PC-9 (cell line): ENCODE results near the gene DNMBP. TPM values are rescaled to one million over a fixed set of nuclear protein-coding genes. Genes with fewer than 3 reads are reported as not detected.

Source experiments
- BruUV-seq: library from RNA; stranded (reverse); fragments of 400-500 nt; replicated peaks from 2 replicates; lab custom pipeline; 2021; lab: Mats Ljungman, UMichigan
- CTCF ChIA-PET: fragments of 300-600 bp; sonication (Branson Sonifier 250); formaldehyde crosslinking; loops from one replicate; lab custom pipeline; 2022; ENCODE audit warnings: antibody characterized with exemption; lab: Charles Lee
- POLR2A ChIA-PET: fragments of 300-600 bp; sonication (Branson Sonifier 250); formaldehyde crosslinking; loops from one replicate; lab custom pipeline; 2022; ENCODE audit warnings: antibody characterized with exemption; ENCODE audit not compliant: unreplicated experiment; lab: Charles Lee
- DNase-seq, 2 experiments: peaks; one replicate each; pipeline versions ENCODE4 v3.0.0 to v3.0.0-alpha.2; 2015 to 2022; ENCODE audit warnings: mixed read lengths in 1 of 2
- H2AFZ ChIP-seq: fragments of 200-600 bp; sonication (generic); 2 replicates; pipeline ENCODE4 v1.8.1; 2017; ENCODE audit warnings: antibody characterized with exemption
- H3F3A ChIP-seq: fragments of 200-600 bp; sonication (generic); 2 replicates; pipeline ENCODE4 v1.8.1; 2017; ENCODE audit warnings: antibody characterized with exemption, mild to moderate bottlenecking, low read depth; ENCODE audit not compliant: insufficient read depth
- H3K27ac ChIP-seq: fragments of 200-600 bp; sonication (generic); 2 replicates; pipeline ENCODE4 v1.6.1; 2016; ENCODE audit warnings: mixed run types
- H3K27me3 ChIP-seq: fragments of 200-600 bp; sonication (generic); 2 replicates; pipeline ENCODE4 v1.6.1; 2016; ENCODE audit warnings: low read depth, mixed run types; ENCODE audit not compliant: insufficient read depth
- H3K36me3 ChIP-seq: fragments of 200-600 bp; sonication (generic); 2 replicates; pipeline ENCODE4 v1.6.1; 2016; ENCODE audit warnings: low read depth, mixed run types
- H3K4me1 ChIP-seq: fragments of 200-600 bp; sonication (generic); replicated peaks from 2 replicates; pipeline ENCODE4 v1.6.1; 2016; ENCODE audit warnings: mixed run types; ENCODE audit not compliant: insufficient read depth
- H3K4me2 ChIP-seq: fragments of 200-600 bp; sonication (generic); 2 replicates; pipeline ENCODE4 v1.6.1; 2017; ENCODE audit warnings: mixed run types
- H3K4me3 ChIP-seq: fragments of 200-600 bp; sonication (generic); 2 replicates; pipeline ENCODE4 v1.6.1; 2016; ENCODE audit warnings: mixed run types
- H3K79me2 ChIP-seq: fragments of 200-600 bp; sonication (generic); 2 replicates; pipeline ENCODE4 v1.6.1; 2017; ENCODE audit warnings: low read depth, mixed run types
- H3K9me2 ChIP-seq: fragments of 200-600 bp; sonication (generic); 2 replicates; pipeline ENCODE4 v1.8.1; 2017; ENCODE audit warnings: mild to moderate bottlenecking; ENCODE audit not compliant: insufficient read depth
- H3K9me3 ChIP-seq: fragments of 200-600 bp; sonication (generic); 2 replicates; pipeline ENCODE4 v1.8.1; 2016; ENCODE audit warnings: low read depth; ENCODE audit not compliant: insufficient read depth
- H4K20me1 ChIP-seq: fragments of 200-600 bp; sonication (generic); 2 replicates; pipeline ENCODE4 v1.8.1; 2017; ENCODE audit not compliant: insufficient read depth
- EZH2 ChIP-seq: fragments of 200-600 bp; sonication (generic); IDR thresholded peaks from 2 replicates; pipeline ENCODE4 v1.8.0; 2017; ENCODE audit warnings: antibody characterized with exemption, low read depth
- intact Hi-C: fragments of 100-400 bp; cut with micrococcal nuclease; formaldehyde crosslinking; loops from one replicate; pipeline ENCODE4 v1.10.0; 2022; ENCODE audit not compliant: unreplicated experiment
- total RNA-seq: library from RNA; stranded (reverse); gene quantifications from 2 replicates; pipeline ENCODE4 v1.2.3, GENCODE V29; 2021
- TF ChIP-seq, protein P1 (sequence below): fragments of 200-600 bp; sonication (generic); conservative IDR thresholded peaks from 2 replicates; pipeline ENCODE4 v1.6.1; 2017; ENCODE audit warnings: mixed run types, antibody characterized with exemption, mild to moderate bottlenecking, moderate library complexity

The DNMBP gene
- total RNA-seq, 1 experiment from 2014 or later, result 14.9 TPM

DNA sequence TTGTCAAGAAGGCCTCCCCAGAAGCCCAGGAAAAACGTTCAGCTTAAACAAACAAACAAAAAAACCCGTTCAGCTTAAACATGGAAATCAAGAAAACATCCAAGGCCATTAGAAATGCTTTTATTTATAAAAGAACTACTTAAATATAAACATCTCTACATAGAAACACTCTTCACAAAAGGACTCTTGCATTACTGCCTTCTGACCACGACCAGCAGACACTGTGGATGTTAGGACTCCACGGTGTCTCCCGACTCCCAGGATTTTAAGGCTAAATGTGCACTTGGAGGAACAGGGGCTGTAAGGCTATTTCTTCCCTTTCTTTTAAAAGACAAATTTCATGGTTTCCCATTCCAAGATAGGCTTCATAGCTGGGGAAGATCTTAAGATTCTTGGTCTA is 134.3 kb downstream of the DNMBP start:
- peaks cover 13% of the 10 kb centered on the region; the same call in 1 of the 2 replicates for H3K36me3 ChIP-seq
- peaks cover 8% of the 10 kb centered on the region; the same call in 1 of the 2 replicates for H3F3A ChIP-seq
- H3K27me3 ChIP-seq, result no peaks in the 10 kb centered on the region
- H2AFZ ChIP-seq, result no peak overlapping the region
- CTCF ChIA-PET, result no interaction called here
- H3K9me2 ChIP-seq, result no peaks in the 10 kb centered on the region
- no peaks in the 10 kb centered on the region for H3K79me2 ChIP-seq
- no peaks in the 10 kb centered on the region for H3K9me3 ChIP-seq
- H3K4me2 ChIP-seq, result no peak overlapping the region
- intact Hi-C loops, result no loop called here
- TF ChIP-seq, protein P1, sequence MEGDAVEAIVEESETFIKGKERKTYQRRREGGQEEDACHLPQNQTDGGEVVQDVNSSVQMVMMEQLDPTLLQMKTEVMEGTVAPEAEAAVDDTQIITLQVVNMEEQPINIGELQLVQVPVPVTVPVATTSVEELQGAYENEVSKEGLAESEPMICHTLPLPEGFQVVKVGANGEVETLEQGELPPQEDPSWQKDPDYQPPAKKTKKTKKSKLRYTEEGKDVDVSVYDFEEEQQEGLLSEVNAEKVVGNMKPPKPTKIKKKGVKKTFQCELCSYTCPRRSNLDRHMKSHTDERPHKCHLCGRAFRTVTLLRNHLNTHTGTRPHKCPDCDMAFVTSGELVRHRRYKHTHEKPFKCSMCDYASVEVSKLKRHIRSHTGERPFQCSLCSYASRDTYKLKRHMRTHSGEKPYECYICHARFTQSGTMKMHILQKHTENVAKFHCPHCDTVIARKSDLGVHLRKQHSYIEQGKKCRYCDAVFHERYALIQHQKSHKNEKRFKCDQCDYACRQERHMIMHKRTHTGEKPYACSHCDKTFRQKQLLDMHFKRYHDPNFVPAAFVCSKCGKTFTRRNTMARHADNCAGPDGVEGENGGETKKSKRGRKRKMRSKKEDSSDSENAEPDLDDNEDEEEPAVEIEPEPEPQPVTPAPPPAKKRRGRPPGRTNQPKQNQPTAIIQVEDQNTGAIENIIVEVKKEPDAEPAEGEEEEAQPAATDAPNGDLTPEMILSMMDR, result no peak
- TF ChIP-seq EZH2, result no peak
- POLR2A ChIA-PET, result no interaction called here
- BruUV-seq, result no TSS peak
- no peak for DNase-seq
- H4K20me1 ChIP-seq, result no peaks in the 10 kb centered on the region
- no peak overlapping the region for H3K27ac ChIP-seq
- no peaks in the 10 kb centered on the region for H3K4me1 ChIP-seq
- H3K4me3 ChIP-seq, result no peak overlapping the region

DNA sequence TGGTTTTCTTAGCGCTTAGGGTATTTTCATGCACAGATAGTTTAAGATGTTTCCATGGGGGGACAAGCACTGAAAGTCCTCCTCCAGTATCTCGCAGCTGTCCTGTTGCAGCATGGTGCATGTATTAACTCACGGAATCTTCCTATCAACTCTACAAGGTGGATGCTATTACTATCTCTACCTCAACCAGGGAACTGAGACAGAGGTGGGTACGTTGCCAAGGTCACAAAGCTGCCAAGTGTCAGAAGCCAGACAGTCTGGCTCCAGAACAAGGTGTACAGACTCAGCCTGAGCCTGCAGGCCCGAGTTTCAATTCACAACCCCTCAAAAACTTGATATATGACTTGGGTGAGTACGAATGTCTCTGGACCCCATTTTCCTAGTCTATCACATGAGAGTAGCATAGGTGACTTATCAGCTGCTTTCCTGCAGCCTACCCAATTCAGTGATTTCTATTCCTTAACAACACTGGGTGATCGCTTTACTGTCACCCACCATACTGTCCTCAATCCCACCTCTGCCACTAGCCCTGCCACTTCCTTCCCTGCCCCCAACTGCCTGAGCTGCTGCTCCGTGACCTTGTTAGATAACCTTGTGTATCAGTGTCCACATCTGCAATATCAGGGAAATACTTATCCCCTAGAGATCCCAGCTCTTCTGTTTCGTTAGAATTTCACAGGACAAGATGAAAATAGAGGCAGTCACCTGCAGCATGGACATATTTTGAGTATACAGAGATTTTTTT is 135.2 kb downstream of the DNMBP start:
- H3F3A ChIP-seq, result peaks cover 8% of the 10 kb centered on the region; the same call in 1 of the 2 replicates
- no peaks in the 10 kb centered on the region for H3K4me1 ChIP-seq
- TF ChIP-seq, protein P1, result no peak
- TF ChIP-seq EZH2, result no peak
- peaks cover 9% of the 10 kb centered on the region; the same call in 1 of the 2 replicates for H3K36me3 ChIP-seq
- H2AFZ ChIP-seq, result no peak overlapping the region
- H3K4me3 ChIP-seq, result no peak overlapping the region
- intact Hi-C loops, result no loop called here
- H3K9me2 ChIP-seq, result no peaks in the 10 kb centered on the region
- no peak for DNase-seq
- no peak overlapping the region for H3K27ac ChIP-seq
- H3K27me3 ChIP-seq, result no peaks in the 10 kb centered on the region
- no TSS peak for BruUV-seq
- CTCF ChIA-PET, result no interaction called here
- no peaks in the 10 kb centered on the region for H4K20me1 ChIP-seq
- H3K79me2 ChIP-seq, result no peaks in the 10 kb centered on the region
- no peak overlapping the region for H3K4me2 ChIP-seq
- no peaks in the 10 kb centered on the region for H3K9me3 ChIP-seq
- POLR2A ChIA-PET, result no interaction called here

DNA sequence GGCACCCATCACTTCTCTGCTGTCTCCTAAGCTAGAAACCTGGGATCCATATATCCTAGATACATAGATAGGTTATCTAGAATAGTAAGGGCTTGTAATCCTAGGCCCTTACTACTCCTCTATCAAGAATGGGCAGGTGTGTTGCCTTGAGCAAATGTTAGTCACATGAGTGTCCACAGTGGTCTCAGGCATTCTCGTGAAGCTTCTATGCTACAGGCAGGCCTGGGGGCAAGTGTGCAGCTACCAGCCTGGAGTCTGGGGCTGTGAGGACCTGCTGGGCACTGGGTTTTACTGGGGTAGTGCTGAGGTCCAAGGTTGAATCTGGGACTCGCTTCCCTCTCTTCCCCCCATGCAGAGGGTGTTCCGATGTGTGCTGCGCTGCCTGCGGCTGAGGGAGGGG is 135.9 kb downstream of the DNMBP start:
- Histone ChIP-seq H3K4me3 (no peak overlapping the region), H3K27ac (no peak overlapping the region), H3F3A (peaks cover 8% of the 10 kb centered on the region; the same call in 1 of the 2 replicates), H3K4me1 (no peaks in the 10 kb centered on the region), H2AFZ (no peak overlapping the region), H3K36me3 (peaks cover 5% of the 10 kb centered on the region; the same call in 1 of the 2 replicates), H3K4me2 (no peak overlapping the region), H4K20me1 (no peaks in the 10 kb centered on the region), H3K79me2 (no peaks in the 10 kb centered on the region), H3K27me3 (no peaks in the 10 kb centered on the region), H3K9me2 (no peaks in the 10 kb centered on the region), H3K9me3 (no peaks in the 10 kb centered on the region)
- intact Hi-C loops, result no loop called here
- POLR2A ChIA-PET, result no interaction called here
- no TSS peak for BruUV-seq
- TF ChIP-seq, protein P1, result no peak
- no peak for TF ChIP-seq EZH2
- no peak for DNase-seq
- CTCF ChIA-PET, result no interaction called here
